IMR-90 (cell line): ENCODE results near the gene EEF1AKMT1.

Source experiments
- BHLHE40 ChIP-seq: fragments of 150-350 bp; IDR thresholded peaks from 2 replicates; pipeline ENCODE4 v1.6.1; 2016; ENCODE audit warnings: mild to moderate bottlenecking, low read depth, low read length
- CEBPB ChIP-seq: IDR thresholded peaks from 2 replicates; pipeline ENCODE4 v1.6.1; 2012; ENCODE audit warnings: low read depth, low read length, improper control_type of control experiment
- FOS ChIP-seq: fragments of 150-350 bp; IDR thresholded peaks from 2 replicates; pipeline ENCODE4 v1.6.1; 2016; ENCODE audit warnings: low read depth, low read length
- MAFK ChIP-seq: IDR thresholded peaks from 2 replicates; pipeline ENCODE4 v1.6.1; 2012; ENCODE audit warnings: low read depth, low read length, improper control_type of control experiment
- MAZ ChIP-seq: IDR thresholded peaks from 2 replicates; pipeline ENCODE4 v1.6.1; 2012; ENCODE audit warnings: low read depth, mild to moderate bottlenecking, low read length, improper control_type of control experiment, moderate library complexity, borderline replicate concordance
- POLR2A ChIP-seq: IDR thresholded peaks from 2 replicates; pipeline ENCODE4 v1.6.1; 2012; ENCODE audit warnings: mild to moderate bottlenecking, low read depth, low read length
- RAD21 ChIP-seq: IDR thresholded peaks from 2 replicates; pipeline ENCODE4 v1.6.1; 2012; ENCODE audit warnings: low read length, improper control_type of control experiment
- RCOR1 ChIP-seq: IDR thresholded peaks from 2 replicates; pipeline ENCODE4 v1.6.1; 2012; ENCODE audit warnings: mild to moderate bottlenecking, low read length, improper control_type of control experiment; ENCODE audit not compliant: insufficient replicate concordance
- RFX5 ChIP-seq: IDR thresholded peaks from 2 replicates; pipeline ENCODE4 v1.8.0; 2012; ENCODE audit warnings: low read depth, mild to moderate bottlenecking, low read length, moderate library complexity
- SMC3 ChIP-seq: fragments of 150-350 bp; IDR thresholded peaks from 2 replicates; pipeline ENCODE4 v1.6.1; 2016; ENCODE audit warnings: low read depth, mild to moderate bottlenecking, antibody characterized with exemption, low read length, moderate library complexity
- TF ChIP-seq, protein P1 (sequence below): conservative IDR thresholded peaks from 2 replicates; pipeline ENCODE4 v1.5.1; 2012; ENCODE audit warnings: mild to moderate bottlenecking, low read depth, low read length, improper control_type of control experiment
- TF ChIP-seq, protein P2 (sequence below): fragments of 150-350 bp; IDR thresholded peaks from 2 replicates; pipeline ENCODE4 v1.6.1; 2016; ENCODE audit warnings: low read depth, mild to moderate bottlenecking, low read length, moderate library complexity, borderline replicate concordance
- TF ChIP-seq, protein P3 (sequence below): fragments of 150-350 bp; IDR thresholded peaks from 2 replicates; pipeline ENCODE4 v1.6.1; 2017; ENCODE audit warnings: mild to moderate bottlenecking, antibody characterized with exemption, low read length, low read depth

DNA sequence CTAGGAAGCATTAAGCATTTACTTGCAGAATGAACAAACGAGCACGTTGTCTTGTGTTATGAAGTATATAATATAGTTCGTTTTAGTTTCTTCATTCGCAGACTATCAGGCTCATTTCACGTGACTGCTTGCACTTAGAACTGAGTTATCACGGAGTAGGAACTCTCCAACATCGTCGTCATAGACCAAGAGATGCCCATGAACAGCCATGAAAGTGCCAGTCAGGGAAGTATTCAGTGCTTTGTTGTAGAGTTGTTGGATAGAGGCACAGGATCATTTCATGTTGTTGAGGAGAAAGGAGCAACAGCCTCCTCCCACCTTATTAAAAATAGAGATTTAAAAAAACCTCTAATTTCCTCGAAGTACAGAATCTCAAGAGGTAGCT is 71.2 kb downstream of the EEF1AKMT1 start:
- TF ChIP-seq POLR2A (no peak), SMC3 (no peak), MAFK (no peak), RFX5 (no peak), RCOR1 (no peak), CEBPB (no peak), FOS (no peak), BHLHE40 (0 out of 2 replicates have a peak, but pooled peaks have one; percentile 26), RAD21 (no peak), MAZ (no peak)
- TF ChIP-seq, protein P1, sequence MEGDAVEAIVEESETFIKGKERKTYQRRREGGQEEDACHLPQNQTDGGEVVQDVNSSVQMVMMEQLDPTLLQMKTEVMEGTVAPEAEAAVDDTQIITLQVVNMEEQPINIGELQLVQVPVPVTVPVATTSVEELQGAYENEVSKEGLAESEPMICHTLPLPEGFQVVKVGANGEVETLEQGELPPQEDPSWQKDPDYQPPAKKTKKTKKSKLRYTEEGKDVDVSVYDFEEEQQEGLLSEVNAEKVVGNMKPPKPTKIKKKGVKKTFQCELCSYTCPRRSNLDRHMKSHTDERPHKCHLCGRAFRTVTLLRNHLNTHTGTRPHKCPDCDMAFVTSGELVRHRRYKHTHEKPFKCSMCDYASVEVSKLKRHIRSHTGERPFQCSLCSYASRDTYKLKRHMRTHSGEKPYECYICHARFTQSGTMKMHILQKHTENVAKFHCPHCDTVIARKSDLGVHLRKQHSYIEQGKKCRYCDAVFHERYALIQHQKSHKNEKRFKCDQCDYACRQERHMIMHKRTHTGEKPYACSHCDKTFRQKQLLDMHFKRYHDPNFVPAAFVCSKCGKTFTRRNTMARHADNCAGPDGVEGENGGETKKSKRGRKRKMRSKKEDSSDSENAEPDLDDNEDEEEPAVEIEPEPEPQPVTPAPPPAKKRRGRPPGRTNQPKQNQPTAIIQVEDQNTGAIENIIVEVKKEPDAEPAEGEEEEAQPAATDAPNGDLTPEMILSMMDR, result no peak
- TF ChIP-seq, protein P2, sequence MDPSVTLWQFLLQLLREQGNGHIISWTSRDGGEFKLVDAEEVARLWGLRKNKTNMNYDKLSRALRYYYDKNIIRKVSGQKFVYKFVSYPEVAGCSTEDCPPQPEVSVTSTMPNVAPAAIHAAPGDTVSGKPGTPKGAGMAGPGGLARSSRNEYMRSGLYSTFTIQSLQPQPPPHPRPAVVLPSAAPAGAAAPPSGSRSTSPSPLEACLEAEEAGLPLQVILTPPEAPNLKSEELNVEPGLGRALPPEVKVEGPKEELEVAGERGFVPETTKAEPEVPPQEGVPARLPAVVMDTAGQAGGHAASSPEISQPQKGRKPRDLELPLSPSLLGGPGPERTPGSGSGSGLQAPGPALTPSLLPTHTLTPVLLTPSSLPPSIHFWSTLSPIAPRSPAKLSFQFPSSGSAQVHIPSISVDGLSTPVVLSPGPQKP, result no peak
- TF ChIP-seq, protein P3, sequence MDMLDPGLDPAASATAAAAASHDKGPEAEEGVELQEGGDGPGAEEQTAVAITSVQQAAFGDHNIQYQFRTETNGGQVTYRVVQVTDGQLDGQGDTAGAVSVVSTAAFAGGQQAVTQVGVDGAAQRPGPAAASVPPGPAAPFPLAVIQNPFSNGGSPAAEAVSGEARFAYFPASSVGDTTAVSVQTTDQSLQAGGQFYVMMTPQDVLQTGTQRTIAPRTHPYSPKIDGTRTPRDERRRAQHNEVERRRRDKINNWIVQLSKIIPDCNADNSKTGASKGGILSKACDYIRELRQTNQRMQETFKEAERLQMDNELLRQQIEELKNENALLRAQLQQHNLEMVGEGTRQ, result no peak
